CD14-positive monocyte (primary cell): ENCODE measurements around the gene SLC26A9. TPM values are rescaled to one million over a fixed set of nuclear protein-coding genes. Genes with fewer than 3 reads are reported as not detected.

Experiments used
- DNase-seq, 3 donors: peaks; one replicate each; pipeline ENCODE4 v3.0.0-alpha.2; 2011 to 2022
- H2AFZ ChIP-seq: 2 replicates; pipeline ENCODE4 v1.6.0; 2012; ENCODE audit warnings: mild to moderate bottlenecking, low read depth, low read length, inconsistent platforms; ENCODE audit not compliant: insufficient read depth, poor library complexity, severe bottlenecking
- H3K27ac ChIP-seq, 2 donors: 1 replicate in 1 of 2; 2 replicates in 1 of 2; pipeline ENCODE4 v1.5.1; 2012 to 2013; ENCODE audit warnings: low read length in 2 of 2, control low read depth in 1 of 2, inconsistent platforms in 1 of 2, low read depth in 1 of 2, mild to moderate bottlenecking in 1 of 2
- H3K27me3 ChIP-seq, 2 donors: one replicate each; pipeline versions ENCODE4 v1.6.0 to v1.6.1; 2011 to 2013; ENCODE audit warnings: low read length in 2 of 2; ENCODE audit not compliant: control insufficient read depth in 2 of 2, insufficient read depth in 2 of 2
- H3K36me3 ChIP-seq, 2 donors: replicated peaks in 1 of 2; 1 replicate in 1 of 2; 2 replicates in 1 of 2; pipeline versions ENCODE4 v1.5.1 to v1.6.1; 2012 to 2013; ENCODE audit warnings: low read length in 2 of 2, control low read depth in 1 of 2, inconsistent platforms in 1 of 2, mild to moderate bottlenecking in 1 of 2; ENCODE audit not compliant: insufficient read depth in 2 of 2, control insufficient read depth in 1 of 2
- H3K4me1 ChIP-seq, 2 donors: 1 replicate in 1 of 2; 2 replicates in 1 of 2; pipeline versions ENCODE4 v1.5.1 to v1.6.1; 2012 to 2013; ENCODE audit warnings: low read length in 2 of 2, control low read depth in 1 of 2, inconsistent platforms in 1 of 2, mild to moderate bottlenecking in 1 of 2, moderate library complexity in 1 of 2; ENCODE audit not compliant: insufficient read depth in 2 of 2, control insufficient read depth in 1 of 2
- H3K4me2 ChIP-seq: replicated peaks from 2 replicates; pipeline ENCODE3; 2012; ENCODE audit warnings: low read length, moderate library complexity, mild to moderate bottlenecking; ENCODE audit not compliant: poor library complexity, severe bottlenecking; ENCODE audit errors: extremely low read depth
- H3K4me3 ChIP-seq, 3 experiments: fragments of 200-600 bp in 1 of 3; sonication (generic) in 1 of 3; replicated peaks in 1 of 3; 1 replicate in 2 of 3; 2 replicates in 1 of 3; pipeline ENCODE4 v1.5.1; 2011 to 2013; ENCODE audit warnings: low read length in 3 of 3, mild to moderate bottlenecking in 3 of 3, control low read depth in 2 of 3, low read depth in 2 of 3, inconsistent platforms in 1 of 3, moderate library complexity in 1 of 3
- H3K79me2 ChIP-seq: 2 replicates; pipeline ENCODE4 v1.6.0; 2012; ENCODE audit warnings: mild to moderate bottlenecking, control low read depth, inconsistent platforms, low read length, moderate library complexity; ENCODE audit not compliant: insufficient read depth
- H3K9ac ChIP-seq: 2 replicates; pipeline ENCODE4 v1.6.0; 2017; ENCODE audit warnings: low read length, mild to moderate bottlenecking; ENCODE audit not compliant: insufficient read depth, poor library complexity, severe bottlenecking
- H3K9me3 ChIP-seq, 2 donors: replicated peaks in 1 of 2; 1 replicate in 1 of 2; 2 replicates in 1 of 2; pipeline versions ENCODE4 v1.5.1 to v1.6.1; 2012 to 2013; ENCODE audit warnings: low read length in 2 of 2, control low read depth in 1 of 2; ENCODE audit not compliant: control insufficient read depth in 1 of 2, insufficient read depth in 1 of 2
- H4K20me1 ChIP-seq: 2 replicates; pipeline ENCODE4 v1.6.0; 2012; ENCODE audit warnings: mild to moderate bottlenecking, low read length, control low read depth, moderate library complexity; ENCODE audit not compliant: insufficient read depth
- H3K27ac Mint-ChIP-seq, 7 donors: one replicate each; pipeline ENCODE4 v1.8.0; 2020; ENCODE audit warnings: mild to moderate bottlenecking in 7 of 7, mixed read lengths in 7 of 7, moderate library complexity in 6 of 7, inconsistent platforms in 2 of 7
- H3K27me3 Mint-ChIP-seq, 3 donors: one replicate each; pipeline ENCODE4 v1.8.0; 2021 to 2022; ENCODE audit warnings: low read depth in 3 of 3, mild to moderate bottlenecking in 3 of 3, mixed read lengths in 3 of 3, moderate library complexity in 3 of 3, inconsistent platforms in 1 of 3
- H3K36me3 Mint-ChIP-seq, 2 donors: one replicate each; pipeline ENCODE4 v1.8.0; 2020; ENCODE audit warnings: mixed read lengths in 2 of 2, inconsistent platforms in 1 of 2, mild to moderate bottlenecking in 1 of 2
- H3K4me1 Mint-ChIP-seq: one replicate; pipeline ENCODE4 v1.8.0; 2020; ENCODE audit warnings: mild to moderate bottlenecking, mixed read lengths
- H3K4me3 Mint-ChIP-seq, 2 donors: one replicate each; pipeline ENCODE4 v1.8.0; 2020; ENCODE audit warnings: mild to moderate bottlenecking in 2 of 2, mixed read lengths in 2 of 2, moderate library complexity in 1 of 2
- H3K9me3 Mint-ChIP-seq, 7 donors: one replicate each; pipeline ENCODE4 v1.8.0; 2020 to 2022; ENCODE audit warnings: mixed read lengths in 7 of 7, mild to moderate bottlenecking in 6 of 7, moderate library complexity in 6 of 7, inconsistent platforms in 2 of 7
- WGBS: methylation state at CpG from one replicate; pipeline ENCODE4 v1.1.5; 2013; ENCODE audit warnings: missing lambda C conversion rate; ENCODE audit not compliant: insufficient coverage; 5-methylcytosine and 5-hydroxymethylcytosine counted together
- intact Hi-C, 2 donors: fragments of 100-400 bp; cut with micrococcal nuclease; formaldehyde crosslinking; loops; one replicate each; pipeline versions ENCODE4 v1.15.0 to v1.15.1; 2023
- polyA plus RNA-seq, 3 donors: library from polyadenylated mRNA; depleted of rRNA in 1 of 3; unstranded in 2 of 3; stranded (reverse) in 1 of 3; fragments of 300-500 nt in 2 of 3; fragments of >200 nt in 1 of 3; fragmentation: Illumina TruSeq in 2 of 3; gene quantifications; 1 replicate in 2 of 3; 2 replicates in 1 of 3; pipeline ENCODE4 v1.2.3, GENCODE V29; 2012 to 2021
- TF ChIP-seq, protein P1 (sequence below): fragments of 200-600 bp; IDR thresholded peaks from one replicate; pipeline ENCODE4 v1.8.0; 2022; ENCODE audit warnings: antibody characterized with exemption, mild to moderate bottlenecking

Gene SLC26A9
- polyA plus RNA-seq, 3 donors = 0.04 TPM; not detected in 2

DNA sequence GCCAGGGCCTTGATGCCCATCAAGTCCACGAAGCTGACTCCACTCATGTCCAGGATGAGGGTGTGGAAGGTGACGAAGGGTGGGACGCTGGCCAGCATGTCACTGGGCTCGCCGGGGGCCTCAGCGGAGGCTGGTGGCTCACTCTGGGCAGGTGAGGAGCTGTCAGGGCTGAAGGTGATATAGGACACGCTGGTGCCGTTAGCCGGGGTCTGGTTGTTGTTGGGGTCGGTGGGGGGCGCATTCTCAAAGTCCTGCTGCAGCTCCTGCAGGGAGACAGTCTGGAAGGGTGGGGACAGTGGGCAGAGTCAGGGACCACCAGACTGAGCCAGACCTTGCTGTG is 21.7 kb downstream of the SLC26A9 start:
- H3K79me2 ChIP-seq = no peaks in the 10 kb centered on the region
- no peak overlapping the region for H3K4me3 ChIP-seq
- no peak overlapping the region for H3K9ac ChIP-seq
- no peaks in the 10 kb centered on the region for H3K27me3 ChIP-seq
- TF ChIP-seq, protein P1, sequence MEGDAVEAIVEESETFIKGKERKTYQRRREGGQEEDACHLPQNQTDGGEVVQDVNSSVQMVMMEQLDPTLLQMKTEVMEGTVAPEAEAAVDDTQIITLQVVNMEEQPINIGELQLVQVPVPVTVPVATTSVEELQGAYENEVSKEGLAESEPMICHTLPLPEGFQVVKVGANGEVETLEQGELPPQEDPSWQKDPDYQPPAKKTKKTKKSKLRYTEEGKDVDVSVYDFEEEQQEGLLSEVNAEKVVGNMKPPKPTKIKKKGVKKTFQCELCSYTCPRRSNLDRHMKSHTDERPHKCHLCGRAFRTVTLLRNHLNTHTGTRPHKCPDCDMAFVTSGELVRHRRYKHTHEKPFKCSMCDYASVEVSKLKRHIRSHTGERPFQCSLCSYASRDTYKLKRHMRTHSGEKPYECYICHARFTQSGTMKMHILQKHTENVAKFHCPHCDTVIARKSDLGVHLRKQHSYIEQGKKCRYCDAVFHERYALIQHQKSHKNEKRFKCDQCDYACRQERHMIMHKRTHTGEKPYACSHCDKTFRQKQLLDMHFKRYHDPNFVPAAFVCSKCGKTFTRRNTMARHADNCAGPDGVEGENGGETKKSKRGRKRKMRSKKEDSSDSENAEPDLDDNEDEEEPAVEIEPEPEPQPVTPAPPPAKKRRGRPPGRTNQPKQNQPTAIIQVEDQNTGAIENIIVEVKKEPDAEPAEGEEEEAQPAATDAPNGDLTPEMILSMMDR = no peak
- H3K27ac ChIP-seq = no peak overlapping the region
- H3K4me1 ChIP-seq = peaks cover 13 to 42% of the 10 kb centered on the region in 2 donors
- Mint-ChIP-seq H3K9me3 (peaks cover 0 to 1% (median 0%) of the 10 kb centered on the region in 7 donors), H3K4me1 (peaks cover 35% of the 10 kb centered on the region), H3K27me3 (peaks cover 0 to 5% (median 3%) of the 10 kb centered on the region in 3 donors), H3K27ac (peak overlapping the region in 1 of 7 donors; percentile 17), H3K4me3 (no peak overlapping the region), H3K36me3 (no peaks in the 10 kb centered on the region)
- no peak overlapping the region for H3K4me2 ChIP-seq
- 99% methylated on average over 11 of the region's 11 CpGs for WGBS
- intact Hi-C loops = no loop called here
- no peak overlapping the region for H2AFZ ChIP-seq
- no peaks in the 10 kb centered on the region for H4K20me1 ChIP-seq
- H3K36me3 ChIP-seq = no peaks in the 10 kb centered on the region
- H3K9me3 ChIP-seq = no peaks in the 10 kb centered on the region
- no peak for DNase-seq

DNA sequence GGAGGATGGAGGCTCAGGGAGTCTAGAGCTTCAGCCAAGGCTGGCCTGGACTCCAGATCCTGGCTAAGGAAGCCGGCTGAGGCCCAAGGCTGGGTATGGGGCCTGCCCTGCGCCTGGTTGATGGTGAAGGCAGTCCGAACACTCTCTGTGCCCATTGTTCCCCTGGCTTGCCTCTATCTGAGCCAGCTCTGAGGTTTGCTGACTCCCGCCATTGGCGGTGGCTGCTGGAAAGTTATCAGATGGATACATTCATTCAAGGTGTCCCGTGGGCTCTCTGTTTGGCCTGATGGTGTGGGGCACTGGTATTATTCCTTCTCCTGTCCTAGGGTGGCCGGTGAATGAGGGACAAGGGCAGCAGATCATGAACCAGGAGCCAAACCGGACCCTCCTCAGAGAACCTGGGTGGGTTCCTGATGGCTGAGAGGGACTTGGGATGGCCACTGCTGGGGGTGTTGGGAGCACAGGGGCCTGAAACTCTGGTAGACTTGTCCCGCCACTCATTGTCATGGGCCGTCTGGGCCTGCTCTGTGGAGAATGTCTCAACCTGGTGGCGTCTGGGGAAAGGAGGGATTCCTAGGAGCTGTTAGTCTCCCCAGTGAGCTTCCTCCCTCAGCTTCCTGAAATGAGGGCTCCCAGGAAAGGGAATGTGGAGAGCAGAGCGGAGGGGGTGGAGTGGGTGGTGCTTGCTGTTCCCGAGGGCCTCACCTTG is 22.2 kb downstream of the SLC26A9 start:
- Histone ChIP-seq H3K27ac (no peak overlapping the region), H4K20me1 (no peaks in the 10 kb centered on the region), H3K4me3 (no peak overlapping the region), H3K4me1 (peaks cover 13 to 37% of the 10 kb centered on the region in 2 donors), H3K79me2 (no peaks in the 10 kb centered on the region), H3K4me2 (no peak overlapping the region), H3K9me3 (no peaks in the 10 kb centered on the region), H3K9ac (no peak overlapping the region), H3K36me3 (no peaks in the 10 kb centered on the region), H2AFZ (no peak overlapping the region), H3K27me3 (no peaks in the 10 kb centered on the region)
- 77% methylated on average over 12 of the region's 13 CpGs for WGBS
- peaks cover 0 to 1% (median 0%) of the 10 kb centered on the region in 7 donors for H3K9me3 Mint-ChIP-seq
- H3K27ac Mint-ChIP-seq = peak overlapping the region in 1 of 7 donors; percentile 17
- H3K36me3 Mint-ChIP-seq = no peaks in the 10 kb centered on the region
- no peak overlapping the region for H3K4me3 Mint-ChIP-seq
- TF ChIP-seq, protein P1 = no peak
- H3K27me3 Mint-ChIP-seq = peaks cover 0 to 5% (median 3%) of the 10 kb centered on the region in 3 donors
- no peak for DNase-seq
- peaks cover 30% of the 10 kb centered on the region for H3K4me1 Mint-ChIP-seq
- intact Hi-C loops = no loop called here
